ENCODE measurements around the gene SYNPR.

SYNPR gene

DNA sequence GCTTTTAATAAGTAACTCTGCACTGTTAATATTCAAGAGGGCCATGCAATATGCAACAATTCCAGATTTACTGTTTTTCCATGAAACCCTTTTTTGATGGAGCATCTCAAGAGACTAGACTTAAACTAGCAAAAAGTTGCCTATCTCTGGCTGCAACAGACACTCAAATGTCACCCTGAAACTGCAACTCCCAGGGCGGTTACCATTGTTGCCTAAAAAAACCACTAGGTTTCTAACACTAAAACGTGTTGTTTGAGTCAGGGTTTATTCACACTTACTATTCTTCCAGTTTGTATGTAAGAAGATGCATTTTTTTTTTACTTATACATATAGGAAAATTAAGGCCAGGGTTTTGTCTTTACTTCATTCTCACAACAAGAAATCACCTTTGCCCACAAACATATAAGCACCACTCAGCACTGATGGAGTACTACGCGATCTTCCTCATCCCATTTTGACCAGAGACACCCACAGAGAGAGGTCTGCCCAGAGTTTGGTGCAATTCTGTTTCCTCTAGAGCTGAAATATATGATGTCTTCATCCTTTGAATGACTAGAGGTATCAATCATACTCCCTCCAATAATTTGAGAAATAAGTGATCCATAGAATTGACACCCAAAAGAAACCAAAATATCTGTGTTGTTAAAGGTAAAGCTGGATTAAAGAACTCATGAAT, 250.4 kb downstream of the SYNPR start:
- Histone ChIP-seq H3K4me3 (ENCODE audit: low read depth, low read length) (no peak overlapping the region), H3K9me3 (ENCODE audit: severe bottlenecking) (no peaks in the 10 kb centered on the region), H3K27ac (no peak overlapping the region), H3K36me3 (no peaks in the 10 kb centered on the region), H3K27me3 (ENCODE audit: insufficient read depth, low read depth, severe bottlenecking) (no peaks in the 10 kb centered on the region)
- TF ChIP-seq, protein P1, sequence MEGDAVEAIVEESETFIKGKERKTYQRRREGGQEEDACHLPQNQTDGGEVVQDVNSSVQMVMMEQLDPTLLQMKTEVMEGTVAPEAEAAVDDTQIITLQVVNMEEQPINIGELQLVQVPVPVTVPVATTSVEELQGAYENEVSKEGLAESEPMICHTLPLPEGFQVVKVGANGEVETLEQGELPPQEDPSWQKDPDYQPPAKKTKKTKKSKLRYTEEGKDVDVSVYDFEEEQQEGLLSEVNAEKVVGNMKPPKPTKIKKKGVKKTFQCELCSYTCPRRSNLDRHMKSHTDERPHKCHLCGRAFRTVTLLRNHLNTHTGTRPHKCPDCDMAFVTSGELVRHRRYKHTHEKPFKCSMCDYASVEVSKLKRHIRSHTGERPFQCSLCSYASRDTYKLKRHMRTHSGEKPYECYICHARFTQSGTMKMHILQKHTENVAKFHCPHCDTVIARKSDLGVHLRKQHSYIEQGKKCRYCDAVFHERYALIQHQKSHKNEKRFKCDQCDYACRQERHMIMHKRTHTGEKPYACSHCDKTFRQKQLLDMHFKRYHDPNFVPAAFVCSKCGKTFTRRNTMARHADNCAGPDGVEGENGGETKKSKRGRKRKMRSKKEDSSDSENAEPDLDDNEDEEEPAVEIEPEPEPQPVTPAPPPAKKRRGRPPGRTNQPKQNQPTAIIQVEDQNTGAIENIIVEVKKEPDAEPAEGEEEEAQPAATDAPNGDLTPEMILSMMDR (IDR thresholded peaks at IDR 0.05; ENCODE audit: low read depth, low read length), result no peak
- DNase-seq, result no peak

DNA sequence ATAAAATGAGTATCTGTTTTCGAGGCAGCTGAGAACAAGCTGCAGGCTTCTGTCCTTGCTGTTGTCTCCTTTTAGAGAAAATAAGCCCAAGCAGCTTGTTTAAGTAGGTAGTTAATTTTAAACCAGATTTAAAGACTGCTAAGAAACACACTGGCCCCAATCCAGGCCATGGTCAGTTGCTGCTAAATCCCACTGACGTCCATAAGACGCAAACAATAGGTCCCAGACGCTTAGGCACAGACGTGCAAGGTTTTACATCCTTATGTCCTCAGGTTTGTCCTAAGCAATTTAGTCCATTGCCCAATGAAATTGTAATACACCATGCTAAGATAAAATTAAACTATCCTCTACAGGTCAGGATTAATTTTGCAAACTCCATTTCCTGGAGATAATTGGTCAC, 254.4 kb downstream of the SYNPR start:
- Histone ChIP-seq H3K36me3 (no peaks in the 10 kb centered on the region), H3K9me3 (ENCODE audit: severe bottlenecking) (no peaks in the 10 kb centered on the region), H3K27me3 (ENCODE audit: insufficient read depth, low read depth, severe bottlenecking) (no peaks in the 10 kb centered on the region), H3K27ac (no peak overlapping the region; the same call in 1 of the 2 replicates), H3K4me3 (ENCODE audit: low read depth, low read length) (no peak overlapping the region; the same call in 1 of the 2 replicates)
- TF ChIP-seq, protein P1 (IDR thresholded peaks at IDR 0.05; ENCODE audit: low read depth, low read length), result no peak
- DNase-seq, result peak; percentile 74

DNA sequence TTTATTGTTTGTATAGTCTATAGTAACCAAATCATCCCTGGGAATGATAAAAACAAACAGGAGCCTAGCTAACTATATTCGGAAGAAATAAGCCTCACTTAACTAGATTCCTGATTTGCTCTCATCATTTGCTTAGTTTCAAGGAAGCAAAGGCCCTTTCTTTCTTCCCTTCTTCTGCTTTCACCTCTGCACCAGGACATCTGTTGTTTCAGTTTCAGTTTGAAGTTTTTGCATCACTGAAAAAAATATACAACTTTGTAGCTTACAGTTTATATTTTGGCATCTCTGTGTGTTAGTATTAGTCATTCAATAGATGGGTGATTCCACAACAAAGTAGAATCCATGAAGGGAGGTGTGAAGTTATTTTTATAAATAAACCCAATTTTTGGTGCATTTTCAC, 260.8 kb downstream of the SYNPR start:
- no peaks in the 10 kb centered on the region for H3K9me3 ChIP-seq (ENCODE audit: severe bottlenecking)
- no peak overlapping the region for H3K4me3 ChIP-seq (ENCODE audit: low read depth, low read length)
- H3K27me3 ChIP-seq (ENCODE audit: insufficient read depth, low read depth, severe bottlenecking), result no peaks in the 10 kb centered on the region
- TF ChIP-seq, protein P1 (IDR thresholded peaks at IDR 0.05; ENCODE audit: low read depth, low read length), result no peak
- no peak overlapping the region for H3K27ac ChIP-seq
- DNase-seq, result no peak
- no peaks in the 10 kb centered on the region for H3K36me3 ChIP-seq

DNA sequence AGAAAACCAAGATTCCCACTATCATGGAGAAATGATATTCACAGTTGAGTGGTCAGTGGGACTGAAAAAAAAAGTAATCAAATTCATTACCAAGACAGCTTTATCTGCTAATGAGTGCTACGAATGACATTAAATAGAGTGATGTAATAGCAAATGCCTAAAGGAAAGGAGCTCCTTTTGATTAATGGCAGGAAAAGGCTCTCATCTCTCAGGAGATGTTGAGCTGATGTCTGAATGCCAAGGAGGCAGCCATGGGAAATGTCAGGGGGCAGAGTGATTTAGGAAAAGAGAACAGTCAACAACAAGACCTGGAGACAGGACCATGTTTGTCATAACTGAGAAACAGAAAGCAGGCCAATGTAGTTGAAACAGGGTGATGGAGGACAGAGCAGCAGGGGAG, 277.7 kb downstream of the SYNPR start:
- DNase-seq, result no peak
- TF ChIP-seq, protein P1 (IDR thresholded peaks at IDR 0.05; ENCODE audit: low read depth, low read length), result no peak
- no peak overlapping the region for H3K27ac ChIP-seq
- H3K9me3 ChIP-seq (ENCODE audit: severe bottlenecking), result no peaks in the 10 kb centered on the region
- H3K27me3 ChIP-seq (ENCODE audit: insufficient read depth, low read depth, severe bottlenecking), result no peaks in the 10 kb centered on the region
- no peaks in the 10 kb centered on the region for H3K36me3 ChIP-seq
- no peak overlapping the region for H3K4me3 ChIP-seq (ENCODE audit: low read depth, low read length)

DNA sequence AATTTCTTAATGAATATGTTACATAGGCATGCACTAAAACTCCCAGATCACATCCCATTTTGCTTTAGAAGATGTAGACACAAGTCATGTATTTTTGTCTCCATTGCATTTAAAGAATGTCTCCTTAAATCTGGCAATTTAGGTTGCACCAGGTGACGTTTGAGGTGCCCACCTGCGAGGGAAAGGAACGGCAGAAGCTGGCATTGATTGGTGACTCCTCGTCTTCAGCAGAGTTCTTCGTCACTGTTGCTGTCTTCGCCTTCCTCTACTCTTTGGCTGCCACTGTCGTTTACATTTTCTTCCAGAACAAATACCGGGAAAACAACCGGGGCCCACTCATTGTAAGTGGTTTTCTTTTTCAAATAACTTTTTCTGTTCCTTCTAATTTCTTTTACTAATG, 278.3 kb downstream of the SYNPR start:
- no peak for DNase-seq
- no peak overlapping the region for H3K4me3 ChIP-seq (ENCODE audit: low read depth, low read length)
- TF ChIP-seq, protein P1 (IDR thresholded peaks at IDR 0.05; ENCODE audit: low read depth, low read length), result no peak
- H3K36me3 ChIP-seq, result no peaks in the 10 kb centered on the region
- no peaks in the 10 kb centered on the region for H3K9me3 ChIP-seq (ENCODE audit: severe bottlenecking)
- H3K27me3 ChIP-seq (ENCODE audit: insufficient read depth, low read depth, severe bottlenecking), result no peaks in the 10 kb centered on the region
- no peak overlapping the region for H3K27ac ChIP-seq

DNA sequence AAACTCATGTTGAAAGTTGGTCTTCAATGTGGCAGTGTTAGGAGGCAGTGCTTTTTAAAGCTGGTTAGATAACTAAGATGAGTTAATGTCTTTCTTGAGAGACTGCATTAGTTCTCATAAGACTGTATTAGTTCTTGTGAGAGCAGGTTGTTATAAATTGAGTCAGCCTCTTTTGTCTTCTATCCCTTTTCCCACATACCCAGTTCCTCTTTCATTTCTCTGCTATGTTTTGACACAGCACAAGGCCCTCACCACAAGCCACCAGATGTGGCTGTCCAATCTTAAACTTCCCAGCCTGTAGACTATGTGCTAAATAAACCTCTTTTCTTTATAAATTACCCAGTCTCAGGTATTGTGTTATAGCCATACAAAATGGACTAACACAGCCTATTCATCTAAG, 279.8 kb downstream of the SYNPR start:
- TF ChIP-seq, protein P1 (IDR thresholded peaks at IDR 0.05; ENCODE audit: low read depth, low read length), result no peak
- H3K9me3 ChIP-seq (ENCODE audit: severe bottlenecking), result no peaks in the 10 kb centered on the region
- no peaks in the 10 kb centered on the region for H3K36me3 ChIP-seq
- H3K27ac ChIP-seq, result no peak overlapping the region
- no peaks in the 10 kb centered on the region for H3K27me3 ChIP-seq (ENCODE audit: insufficient read depth, low read depth, severe bottlenecking)
- H3K4me3 ChIP-seq (ENCODE audit: low read depth, low read length), result no peak overlapping the region
- DNase-seq, result no peak

All from WERI-Rb-1 (cell line).